ENCODE results near the gene CTXND1. TPM values are rescaled to one million over a fixed set of nuclear protein-coding genes. Genes with fewer than 3 reads are reported as not detected.

Gene CTXND1
- total RNA-seq, 4 donors from 2014 or later: 0.14 to 0.64 TPM; not detected in 2

DNA sequence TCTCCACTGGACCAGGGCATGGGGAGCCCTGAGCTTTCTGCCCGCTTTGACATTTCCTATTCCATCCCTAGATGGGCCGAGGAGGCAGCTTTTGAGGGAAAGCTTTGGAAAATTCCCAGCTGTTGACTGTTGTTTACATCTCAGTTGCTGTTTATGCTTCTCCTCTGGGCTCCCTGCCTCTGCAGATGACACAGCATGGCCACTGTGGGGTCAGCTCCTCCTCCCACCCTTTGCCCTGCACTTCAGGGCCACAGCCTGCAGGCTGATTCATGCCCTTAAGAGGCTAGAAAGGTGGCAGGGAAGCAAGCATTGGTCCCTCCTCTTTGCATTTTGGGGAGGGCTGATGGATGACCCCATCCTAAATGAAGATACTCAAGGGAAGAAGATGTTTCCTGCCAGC, 8.5 kb upstream of the CTXND1 start:
- DNase-seq: peak; percentile 13
- Histone ChIP-seq H3K4me3 (no peak overlapping the region), H3K36me3 (no peaks in the 10 kb centered on the region), H3K27ac (no peak overlapping the region), H3K9me3 (no peaks in the 10 kb centered on the region), H3K27me3 (peaks cover 36% of the 10 kb centered on the region), H3K4me1 (no peaks in the 10 kb centered on the region)
- TF ChIP-seq POLR2AphosphoS5 (IDR thresholded peaks at IDR 0.05) (no peak), EP300 (IDR thresholded peaks at IDR 0.05; ENCODE audit: low read depth) (no peak), POLR2A (IDR thresholded peaks at IDR 0.05) (no peak), CTCF (IDR thresholded peaks at IDR 0.05) (no peak)
- intact Hi-C loops (cut with DNase I; ENCODE audit: low total_unique reads) (no loop called here), in situ Hi-C loops (cut with MboI; ENCODE audit: low pct_ligation_motif_present in 1 of 4, low pct_unique_long_range_greater_than_20kb in 1 of 4, low sequenced_read_pairs in 3 of 4) (no loop called here)
- 76% methylated on average over 2 of the region's 2 CpGs; no CpG with 5 or more reads in 1 of the 2 donors for WGBS, 2 donors (ENCODE audit: low coverage in 1 of 2)

DNA sequence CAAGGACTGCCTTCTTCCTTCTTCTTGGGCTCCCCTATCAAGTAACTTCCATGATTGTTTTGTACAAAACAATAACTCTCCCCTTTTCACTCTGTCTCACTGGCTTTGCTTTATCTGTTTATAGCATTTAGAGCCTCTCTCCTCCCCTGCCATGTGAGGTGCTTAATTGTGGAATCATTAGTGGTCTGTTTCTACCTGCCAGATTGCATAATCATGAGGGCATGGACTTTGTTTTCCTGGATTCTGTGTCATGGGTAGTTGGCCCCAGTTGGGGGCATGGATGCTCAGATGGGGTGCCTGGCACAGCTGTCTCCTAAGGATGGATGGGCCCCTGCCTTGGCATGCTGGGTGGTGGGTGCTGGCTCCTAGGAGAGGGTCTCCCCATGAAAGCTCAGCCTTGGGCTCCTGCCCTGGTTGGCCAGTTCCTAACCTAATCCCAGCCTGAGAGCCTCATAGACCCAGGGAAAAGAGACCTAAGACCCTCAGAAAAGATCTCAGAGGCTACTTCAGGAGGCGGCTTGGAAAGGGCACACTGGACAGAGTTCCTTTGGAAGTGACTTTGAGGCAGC, 8.0 kb upstream of the CTXND1 start:
- Histone ChIP-seq H3K4me1 (no peaks in the 10 kb centered on the region), H3K4me3 (no peak overlapping the region), H3K36me3 (no peaks in the 10 kb centered on the region), H3K27me3 (peaks cover 38% of the 10 kb centered on the region), H3K27ac (no peak overlapping the region), H3K9me3 (no peaks in the 10 kb centered on the region)
- 88% methylated on average over 1 of the region's 1 CpG; no CpG with 5 or more reads in 1 of the 2 donors for WGBS, 2 donors (ENCODE audit: low coverage in 1 of 2)
- in situ Hi-C loops (cut with MboI; ENCODE audit: low pct_ligation_motif_present in 1 of 4, low pct_unique_long_range_greater_than_20kb in 1 of 4, low sequenced_read_pairs in 3 of 4): no loop called here
- no peak for DNase-seq
- intact Hi-C loops (cut with DNase I; ENCODE audit: low total_unique reads): no loop called here
- TF ChIP-seq EP300 (IDR thresholded peaks at IDR 0.05; ENCODE audit: low read depth): no peak
- TF ChIP-seq CTCF (IDR thresholded peaks at IDR 0.05): no peak
- TF ChIP-seq POLR2AphosphoS5 (IDR thresholded peaks at IDR 0.05): no peak
- no peak for TF ChIP-seq POLR2A (IDR thresholded peaks at IDR 0.05)

DNA sequence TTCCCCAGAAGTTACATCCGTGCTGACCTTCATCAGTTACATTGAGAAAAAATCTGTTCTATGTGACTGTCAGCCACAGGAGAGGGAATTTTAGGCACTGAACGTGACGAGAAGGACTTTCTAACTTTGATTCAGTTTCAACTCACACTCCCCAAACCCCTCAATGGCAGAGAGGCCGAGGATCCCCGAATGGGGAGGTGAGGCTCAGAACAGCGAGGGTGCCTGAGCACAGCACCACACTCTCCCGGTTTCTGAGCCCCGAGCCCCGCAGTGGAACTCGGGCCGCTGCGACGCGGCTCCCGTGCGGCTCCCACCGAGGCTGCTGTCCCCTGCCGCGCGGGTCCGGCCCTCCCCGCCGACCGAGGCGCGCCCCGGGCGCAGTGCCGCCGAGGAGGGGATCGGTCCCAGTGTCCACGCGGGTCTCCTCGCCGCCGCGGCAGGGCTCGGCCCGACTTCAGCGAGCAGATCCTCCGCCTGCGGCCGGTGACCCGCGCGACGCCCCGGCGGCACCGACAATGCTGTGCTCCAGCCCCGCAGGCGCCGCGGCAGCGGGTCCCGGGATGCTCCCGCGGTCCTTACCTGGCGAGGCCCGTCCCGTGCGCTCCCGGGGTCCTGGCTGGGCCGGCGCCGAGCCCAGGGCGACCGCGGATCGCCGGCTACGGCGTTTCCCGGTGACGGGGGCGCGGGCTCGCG, 439 bp downstream of the CTXND1 start:
- peaks cover 81% of the 10 kb centered on the region for H3K27me3 ChIP-seq
- DNase-seq: no peak
- H3K4me1 ChIP-seq: peaks cover 0 to 14% (median 2%) of the 10 kb centered on the region in 4 donors
- H3K4me3 ChIP-seq: peak overlapping the region in 3 of 4 donors; percentile 23 to 43 (median 33)
- intact Hi-C loops (cut with DNase I; ENCODE audit: low total_unique reads): no loop called here
- H3K36me3 ChIP-seq: no peaks in the 10 kb centered on the region
- peak overlapping the region; percentile 1 to 29 (median 24) for H3K27ac ChIP-seq
- H3K9me3 ChIP-seq: no peaks in the 10 kb centered on the region
- in situ Hi-C loops (cut with MboI; ENCODE audit: low pct_ligation_motif_present in 1 of 4, low pct_unique_long_range_greater_than_20kb in 1 of 4, low sequenced_read_pairs in 3 of 4): no loop called here
- TF ChIP-seq EP300 (IDR thresholded peaks at IDR 0.05; ENCODE audit: low read depth) (no peak), POLR2AphosphoS5 (IDR thresholded peaks at IDR 0.05) (no peak), CTCF (IDR thresholded peaks at IDR 0.05) (no peak), POLR2A (IDR thresholded peaks at IDR 0.05) (no peak)
- 0 to 2% methylated on average over 1 to 53 of the region's 79 CpGs for WGBS, 2 donors (ENCODE audit: low coverage in 1 of 2)

DNA sequence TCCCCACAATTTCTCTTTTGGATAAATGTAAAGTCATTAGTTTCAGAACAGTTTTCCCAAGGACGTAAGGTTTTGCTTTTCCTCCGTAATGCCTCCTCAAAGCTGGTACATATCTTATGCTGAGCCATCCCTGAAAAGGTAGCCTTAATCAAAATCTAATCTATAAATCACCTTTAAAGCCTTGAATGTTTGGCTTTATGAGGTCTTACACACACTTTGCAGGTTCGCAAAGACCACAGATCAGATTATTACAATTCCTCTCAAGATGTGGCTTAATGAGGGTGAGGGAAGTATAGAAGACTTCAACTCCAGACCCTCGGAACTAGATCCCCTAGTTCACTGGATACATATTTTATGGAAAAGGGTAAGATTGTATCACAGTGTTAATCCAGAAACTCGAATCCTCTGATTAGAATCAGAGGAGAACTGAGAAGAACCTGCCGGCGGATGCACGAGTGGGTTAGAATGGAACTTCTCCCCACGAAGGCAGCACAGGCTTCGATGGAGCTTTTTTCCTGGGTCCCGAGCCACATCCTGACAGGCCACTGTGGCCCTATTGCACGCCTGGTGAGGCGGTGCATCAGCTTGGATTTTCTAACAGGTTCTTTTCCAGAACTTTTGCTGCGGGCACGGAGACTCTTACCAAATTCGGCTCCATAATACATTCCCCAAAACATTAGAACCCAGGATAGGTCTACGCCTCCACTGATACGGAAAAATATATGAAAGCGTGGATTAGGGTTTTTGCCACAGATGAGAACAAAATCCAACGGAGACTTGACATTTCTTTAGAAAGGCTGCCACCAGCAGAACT, 1.2 kb downstream of the CTXND1 start:
- WGBS, 2 donors (ENCODE audit: low coverage in 1 of 2): 31 to 56% methylated on average over 6 to 20 of the region's 20 CpGs
- H3K27ac ChIP-seq: no peak overlapping the region
- peaks cover 0 to 14% (median 2%) of the 10 kb centered on the region in 4 donors for H3K4me1 ChIP-seq
- H3K4me3 ChIP-seq: peak overlapping the region in 1 of 4 donors; percentile 43
- in situ Hi-C loops (cut with MboI; ENCODE audit: low pct_ligation_motif_present in 1 of 4, low pct_unique_long_range_greater_than_20kb in 1 of 4, low sequenced_read_pairs in 3 of 4): no loop called here
- H3K36me3 ChIP-seq: no peaks in the 10 kb centered on the region
- DNase-seq: no peak
- intact Hi-C loops (cut with DNase I; ENCODE audit: low total_unique reads): no loop called here
- H3K9me3 ChIP-seq: no peaks in the 10 kb centered on the region
- peaks cover 82% of the 10 kb centered on the region for H3K27me3 ChIP-seq
- TF ChIP-seq POLR2A (IDR thresholded peaks at IDR 0.05): no peak
- no peak for TF ChIP-seq CTCF (IDR thresholded peaks at IDR 0.05)
- TF ChIP-seq POLR2AphosphoS5 (IDR thresholded peaks at IDR 0.05): no peak
- no peak for TF ChIP-seq EP300 (IDR thresholded peaks at IDR 0.05; ENCODE audit: low read depth)
